ENCODE results near the gene DLX2. TPM values are rescaled to one million over a fixed set of nuclear protein-coding genes. Genes with fewer than 3 reads are reported as not detected.

Gene DLX2
- total and polyA plus RNA-seq, 2 of the 13 experiments (the other 11 are each of a cell fraction or from before 2014, with no cell fraction given), result 0.07 to 0.15 TPM

GRCh38 chr2:172101821-172102390 is 794 bp downstream of the DLX2 start:
- Histone ChIP-seq H3K4me1 (ENCODE audit: insufficient read depth, low read length) (peaks cover 69% of the 10 kb centered on the region), H3K9me3 (ENCODE audit: low read length) (no peaks in the 10 kb centered on the region), H3K27me3 (ENCODE audit: control insufficient read depth in 1 of 2, insufficient read depth in 2 of 2, low read length in 2 of 2) (peaks cover 10 to 44% of the 10 kb centered on the region in 2 experiments), H3K27ac (ENCODE audit: extremely low read length, insufficient read depth, low read length) (no peak overlapping the region), H2AFZ (ENCODE audit: low read length) (no peak overlapping the region), H3K79me2 (ENCODE audit: insufficient read depth, low read length) (no peaks in the 10 kb centered on the region), H3K36me3 (replicated peaks in 1 of 2; ENCODE audit: control insufficient read depth in 1 of 2, insufficient read depth in 2 of 2, low read length in 2 of 2) (no peaks in the 10 kb centered on the region), H3K4me2 (ENCODE audit: low read depth, low read length) (peak overlapping the region; percentile 99), H3K9ac (ENCODE audit: insufficient read depth, low read depth, low read length) (peak overlapping the region; percentile 47), H3K4me3 (replicated peaks in 1 of 3; ENCODE audit: insufficient read depth in 1 of 3, low read depth in 2 of 3, low read length in 3 of 3) (peak overlapping the region; percentile 61 to 75 (median 65)), H4K20me1 (ENCODE audit: insufficient read depth, low read length) (no peaks in the 10 kb centered on the region; the same call in 1 of the 2 replicates)
- CTCF ChIA-PET (ENCODE audit: low intra/inter-chr PET ratio, low total read pairs), result no interaction called here
- BruUV-seq (replicated peaks), result TSS peak; percentile 74
- intact Hi-C loops (cut with micrococcal nuclease; ENCODE audit: unreplicated experiment), result loop anchor here (1.0 to 10.0 kb wide), 6 partner anchors 17 to 1127 kb away; partner anchors contain the start of genes DLX1 and METAP1D
- POLR2A ChIA-PET, result interaction anchor here (0.9 to 2.8 kb wide), 11 partner anchors 11 to 414 kb away, joined by 3 to 42 read pairs (median 7); partner anchors contain the start of genes DLX1, DYNC1I2 and SLC25A12
- no peak for FAIRE-seq
- DNase-seq (ENCODE audit: low spot score), result no peak
- in situ Hi-C loops (cut with HindIII; ENCODE audit: extremely low pct_ligation_motif_present, low pct_unique_long_range_greater_than_20kb), result loop anchor here (5.0 to 10.0 kb wide), 2 partner anchors 105 to 307 kb away; partner anchors contain the start of gene METAP1D
- ATAC-seq, result peak; percentile 28
- 1% methylated on average over 15 of the region's 36 CpGs for WGBS (ENCODE audit: low lambda C conversion rate)
- TF ChIP-seq ZMAT3 (CRISPR knock-in tag; conservative IDR thresholded peaks at IDR 0.05) (0 out of 2 replicates have a peak, but pooled peaks have one; percentile 8), ZBTB33 (CRISPR knock-in tag; IDR thresholded peaks at IDR 0.05) (no peak), ARHGAP35 (CRISPR knock-in tag; IDR thresholded peaks at IDR 0.05; ENCODE audit: borderline replicate concordance) (0 out of 2 replicates have a peak, but pooled peaks have one; percentile 40), SRY (CRISPR knock-in tag; IDR thresholded peaks at IDR 0.05) (peak; percentile 67), PATZ1 (CRISPR knock-in tag; IDR thresholded peaks at IDR 0.05) (0 out of 2 replicates have a peak, but pooled peaks have one; percentile 2), ZNF44 (CRISPR knock-in tag; IDR thresholded peaks at IDR 0.05) (0 out of 2 replicates have a peak, but pooled peaks have one; percentile 74), POLR2G (IDR thresholded peaks at IDR 0.05; ENCODE audit: low read depth, low read length) (no peak), CREB3 (CRISPR knock-in tag; IDR thresholded peaks at IDR 0.05) (no peak), NAIF1 (CRISPR knock-in tag; IDR thresholded peaks at IDR 0.05; ENCODE audit: borderline replicate concordance) (0 out of 2 replicates have a peak, but pooled peaks have one; percentile 9), ZNF598 (CRISPR knock-in tag; IDR thresholded peaks at IDR 0.05; ENCODE audit: borderline replicate concordance) (peak; percentile 66; the same call in 1 of the 2 replicates), CBX5 (CRISPR knock-in tag; IDR thresholded peaks at IDR 0.05; ENCODE audit: borderline replicate concordance) (no peak), ZFP36L2 (CRISPR knock-in tag; IDR thresholded peaks at IDR 0.05) (no peak), FOSL2 (CRISPR knock-in tag; IDR thresholded peaks at IDR 0.05) (peak; percentile 1; the same call in 1 of the 2 replicates), NR2C2 (CRISPR knock-in tag; IDR thresholded peaks at IDR 0.05; ENCODE audit: borderline replicate concordance) (0 out of 2 replicates have a peak, but pooled peaks have one; percentile 35), HOMEZ (CRISPR knock-in tag; IDR thresholded peaks at IDR 0.05; ENCODE audit: low read depth) (no peak), SP4 (CRISPR knock-in tag; IDR thresholded peaks at IDR 0.05) (peak; percentile 12; the same call in 1 of the 2 replicates), ZNF230 (CRISPR knock-in tag; IDR thresholded peaks at IDR 0.05) (0 out of 2 replicates have a peak, but pooled peaks have one; percentile 2)
